Fibroblast of mammary gland (primary cell): ENCODE measurements around the gene CELF5.
"Not testable (repeated sequence)": the region's sequence is repeated elsewhere in the genome, so short reads cannot be mapped to it uniquely, and the experiment has no call there.

Source experiments
- DNase-seq: peaks from one replicate; pipeline ENCODE4 v3.0.0-alpha.2; 2010; ENCODE audit warnings: low read depth
- H3K4me3 ChIP-seq: 2 replicates; pipeline ENCODE4 v1.5.1; 2011; ENCODE audit warnings: low read depth, mild to moderate bottlenecking, low read length, moderate library complexity; ENCODE audit not compliant: control insufficient read depth
- CTCF ChIP-seq: conservative IDR thresholded peaks from 2 replicates; pipeline ENCODE4 v1.5.1; 2011; ENCODE audit warnings: low read depth, low read length, inconsistent platforms; ENCODE audit not compliant: control insufficient read depth, insufficient read depth

The CELF5 gene

GRCh38 chr19:3213159-3213558, 11.3 kb upstream of the CELF5 start:
- H3K4me3 ChIP-seq: no peak overlapping the region
- TF ChIP-seq CTCF: no peak
- no peak for DNase-seq

- no peak for TF ChIP-seq CTCF
- no peak for DNase-seq
- no peak overlapping the region for H3K4me3 ChIP-seq
These were observed 7.6 kb upstream of the CELF5 start for GRCh38 chr19:3216874-3217273.

DNA sequence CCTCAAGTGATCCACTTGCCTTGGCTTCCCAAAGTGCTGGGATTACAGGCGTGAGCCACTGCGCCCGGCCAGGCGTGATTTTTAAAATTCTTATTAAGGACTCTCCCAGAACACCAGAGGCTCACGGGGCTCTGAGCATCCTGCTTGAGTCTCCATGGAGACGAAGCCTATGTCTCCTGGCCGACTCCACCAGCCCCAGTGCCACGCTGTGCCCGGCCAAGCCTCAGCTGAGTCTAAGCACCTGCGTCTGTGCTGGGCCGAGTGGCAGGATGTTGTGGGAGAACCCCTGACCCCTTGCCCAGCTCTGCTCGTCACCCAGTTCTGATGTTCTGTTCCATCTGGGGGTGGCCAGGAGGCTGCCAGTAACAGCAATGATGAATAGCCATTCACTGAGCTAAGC, 3.9 kb upstream of the CELF5 start:
- H3K4me3 ChIP-seq: no peak overlapping the region
- no peak for TF ChIP-seq CTCF
- no peak for DNase-seq

GRCh38 chr19:3221576-3221975, 2.9 kb upstream of the CELF5 start:
- not testable (repeated sequence) for H3K4me3 ChIP-seq, DNase-seq

GRCh38 chr19:3222709-3223108, 1.8 kb upstream of the CELF5 start:
- TF ChIP-seq CTCF: no peak
- no peak overlapping the region for H3K4me3 ChIP-seq
- DNase-seq: no peak

DNA sequence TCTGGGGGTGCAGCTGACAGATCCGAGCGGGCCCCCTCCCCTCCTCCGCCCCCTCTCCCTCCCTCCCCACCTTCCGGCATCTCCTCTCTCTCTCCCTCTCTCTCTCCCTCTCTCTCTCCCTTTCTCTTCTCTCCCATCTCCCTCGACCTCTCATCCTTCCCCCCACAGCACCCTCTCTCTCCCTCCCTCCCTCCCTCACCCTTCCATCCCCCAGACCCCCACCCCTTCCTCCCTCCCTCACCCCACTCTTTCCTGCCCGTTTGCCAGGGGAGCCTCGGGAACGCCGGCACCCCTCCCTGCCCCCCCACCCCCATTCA, 666 bp downstream of the CELF5 start:
- DNase-seq: no peak
- no peak overlapping the region for H3K4me3 ChIP-seq
- TF ChIP-seq CTCF: no peak

- no peak overlapping the region for H3K4me3 ChIP-seq
- TF ChIP-seq CTCF: no peak
- DNase-seq: no peak
These were observed 1.2 kb downstream of the CELF5 start for GRCh38 chr19:3225677-3226093.
